ENCODE data around the gene LRRN3.

GRCh38 chr7:111137296-111138192 lies 46.6 kb downstream of the LRRN3 start:
- TF ChIP-seq TAF1 (IDR thresholded peaks at IDR 0.05; ENCODE audit: borderline replicate concordance, insufficient read depth, low read length) (no peak), POLR2AphosphoS5 (IDR thresholded peaks at IDR 0.05; ENCODE audit: low read depth, low read length) (no peak)
